ENCODE data around the gene CD69.

GRCh38 chr12:9756170-9756569, 4.5 kb downstream of the CD69 start:
- TF ChIP-seq CTCF (IDR thresholded peaks at IDR 0.05; ENCODE audit: low read depth, low read length): no peak
- TF ChIP-seq EZH2phosphoT487 (IDR thresholded peaks at IDR 0.05; ENCODE audit: low read depth): no peak

Data from OCI-LY3 (cell line).